ENCODE measurements around the gene HLA-DOA.

HLA-DOA gene

GRCh38 chr6:32970413-32971241 is 38.8 kb downstream of the HLA-DOA start:
- peak overlapping the region; percentile 100 for H3K9ac ChIP-seq (ENCODE audit: low read length)
- H3K9me3 ChIP-seq (ENCODE audit: insufficient read depth, low read length), result no peaks in the 10 kb centered on the region; the same call in 1 of the 2 replicates
- H3K4me1 ChIP-seq (ENCODE audit: low read length), result peaks cover 16% of the 10 kb centered on the region
- peaks cover 48% of the 10 kb centered on the region for H4K20me1 ChIP-seq (ENCODE audit: insufficient read depth, low read length)
- H3K36me3 ChIP-seq (replicated peaks; ENCODE audit: low read depth, low read length), result peaks cover 50% of the 10 kb centered on the region
- no peak for TF ChIP-seq EZH2phosphoT487 (IDR thresholded peaks at IDR 0.05; ENCODE audit: low read depth)
- no peak for TF ChIP-seq CTCF (IDR thresholded peaks at IDR 0.05; ENCODE audit: low read depth, low read length)
- no peaks in the 10 kb centered on the region for H3K27me3 ChIP-seq (ENCODE audit: low read depth, low read length)
- H3K79me2 ChIP-seq (ENCODE audit: low read length), result peaks cover 87% of the 10 kb centered on the region
- H3K27ac ChIP-seq (ENCODE audit: low read length), result peak overlapping the region; percentile 99
- no peak overlapping the region for H2AFZ ChIP-seq (ENCODE audit: low read depth, low read length)
- H3K4me2 ChIP-seq (ENCODE audit: low read length), result peak overlapping the region; percentile 94
- peak overlapping the region; percentile 89 for H3K4me3 ChIP-seq (ENCODE audit: low read length)

GRCh38 chr6:32969685-32970412 is 39.5 kb downstream of the HLA-DOA start:
- no peak overlapping the region for H2AFZ ChIP-seq (ENCODE audit: low read depth, low read length)
- H3K36me3 ChIP-seq (replicated peaks; ENCODE audit: low read depth, low read length), result peaks cover 44% of the 10 kb centered on the region
- H3K4me3 ChIP-seq (ENCODE audit: low read length), result peak overlapping the region; percentile 89
- no peaks in the 10 kb centered on the region; the same call in 1 of the 2 replicates for H3K9me3 ChIP-seq (ENCODE audit: insufficient read depth, low read length)
- peak overlapping the region; percentile 99 for H3K27ac ChIP-seq (ENCODE audit: low read length)
- peaks cover 87% of the 10 kb centered on the region for H3K79me2 ChIP-seq (ENCODE audit: low read length)
- TF ChIP-seq CTCF (IDR thresholded peaks at IDR 0.05; ENCODE audit: low read depth, low read length) (no peak; the same call in 1 of the 2 replicates), EZH2phosphoT487 (IDR thresholded peaks at IDR 0.05; ENCODE audit: low read depth) (no peak)
- peak overlapping the region; percentile 94 for H3K4me2 ChIP-seq (ENCODE audit: low read length)
- peaks cover 42% of the 10 kb centered on the region for H4K20me1 ChIP-seq (ENCODE audit: insufficient read depth, low read length)
- no peaks in the 10 kb centered on the region for H3K27me3 ChIP-seq (ENCODE audit: low read depth, low read length)
- H3K4me1 ChIP-seq (ENCODE audit: low read length), result peaks cover 19% of the 10 kb centered on the region
- peak overlapping the region; percentile 100 for H3K9ac ChIP-seq (ENCODE audit: low read length)

GRCh38 chr6:32968867-32969684 is 40.3 kb downstream of the HLA-DOA start:
- Histone ChIP-seq H4K20me1 (ENCODE audit: insufficient read depth, low read length) (peaks cover 37% of the 10 kb centered on the region), H3K27ac (ENCODE audit: low read length) (peak overlapping the region; percentile 99), H3K4me3 (ENCODE audit: low read length) (peak overlapping the region; percentile 89), H3K9ac (ENCODE audit: low read length) (peak overlapping the region; percentile 100), H3K9me3 (ENCODE audit: insufficient read depth, low read length) (no peaks in the 10 kb centered on the region; the same call in 1 of the 2 replicates), H3K36me3 (replicated peaks; ENCODE audit: low read depth, low read length) (peaks cover 36% of the 10 kb centered on the region), H3K4me2 (ENCODE audit: low read length) (peak overlapping the region; percentile 94), H3K27me3 (ENCODE audit: low read depth, low read length) (no peaks in the 10 kb centered on the region), H3K4me1 (ENCODE audit: low read length) (peaks cover 20% of the 10 kb centered on the region), H3K79me2 (ENCODE audit: low read length) (peaks cover 85% of the 10 kb centered on the region), H2AFZ (ENCODE audit: low read depth, low read length) (no peak overlapping the region)
- no peak for TF ChIP-seq EZH2phosphoT487 (IDR thresholded peaks at IDR 0.05; ENCODE audit: low read depth)
- no peak for TF ChIP-seq CTCF (IDR thresholded peaks at IDR 0.05; ENCODE audit: low read depth, low read length)
